GM11168 (cell line): ENCODE results near the gene C9orf152.

ENCODE experiments used
- in situ Hi-C: fragments of 300-500 bp; cut with MboI; formaldehyde crosslinking; loops from one replicate; pipeline ENCODE4 v1.12.0; 2022; ENCODE audit warnings: low sequenced_read_pairs; ENCODE audit not compliant: unreplicated experiment

The C9orf152 gene

DNA sequence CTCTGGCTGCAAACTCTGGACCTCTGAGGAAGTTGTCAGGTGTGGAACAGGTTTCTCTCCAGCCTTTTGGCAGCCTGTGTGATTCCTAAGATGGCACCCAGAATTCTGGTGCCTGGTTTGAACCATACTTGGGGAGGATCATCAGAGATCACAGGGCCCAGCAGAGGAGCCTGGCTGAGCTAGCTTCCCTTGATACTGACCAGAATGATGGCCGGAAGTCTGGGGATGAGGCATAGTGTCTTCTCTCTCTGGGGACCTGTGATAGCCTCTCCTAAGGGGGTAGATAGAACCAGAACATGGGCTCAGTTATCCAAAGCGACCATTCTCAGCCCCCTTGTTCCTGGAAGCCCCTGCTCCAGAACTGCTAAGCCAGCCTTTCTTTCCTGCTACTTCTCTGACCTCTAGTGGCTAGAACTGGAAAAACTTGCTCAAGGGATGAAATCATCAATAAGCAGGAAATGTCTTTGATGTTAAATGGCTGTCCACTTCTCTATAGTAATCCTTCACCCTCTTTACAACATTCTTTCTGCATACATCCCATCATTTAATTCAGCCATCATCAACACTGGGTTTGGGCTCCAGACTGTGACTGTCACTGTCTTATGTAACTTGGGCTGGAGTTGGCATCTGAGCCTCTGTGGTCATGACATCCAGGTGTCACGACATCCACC lies 55.1 kb downstream of the C9orf152 start:
- in situ Hi-C loops = loop anchor here (5.0 to 25.0 kb wide), 2 partner anchors 251 to 659 kb away; no protein-coding TSS in a partner anchor
